GM03348 (cell line): Measurements from ENCODE around the gene LRMDA.
A peak's percentile ranks its signal among the peaks of the same experiment; 100 is the strongest.

Source experiments
- DNase-seq: peaks from one replicate; pipeline ENCODE4 v3.0.0; 2012; ENCODE audit warnings: low spot score

LRMDA gene

DNA sequence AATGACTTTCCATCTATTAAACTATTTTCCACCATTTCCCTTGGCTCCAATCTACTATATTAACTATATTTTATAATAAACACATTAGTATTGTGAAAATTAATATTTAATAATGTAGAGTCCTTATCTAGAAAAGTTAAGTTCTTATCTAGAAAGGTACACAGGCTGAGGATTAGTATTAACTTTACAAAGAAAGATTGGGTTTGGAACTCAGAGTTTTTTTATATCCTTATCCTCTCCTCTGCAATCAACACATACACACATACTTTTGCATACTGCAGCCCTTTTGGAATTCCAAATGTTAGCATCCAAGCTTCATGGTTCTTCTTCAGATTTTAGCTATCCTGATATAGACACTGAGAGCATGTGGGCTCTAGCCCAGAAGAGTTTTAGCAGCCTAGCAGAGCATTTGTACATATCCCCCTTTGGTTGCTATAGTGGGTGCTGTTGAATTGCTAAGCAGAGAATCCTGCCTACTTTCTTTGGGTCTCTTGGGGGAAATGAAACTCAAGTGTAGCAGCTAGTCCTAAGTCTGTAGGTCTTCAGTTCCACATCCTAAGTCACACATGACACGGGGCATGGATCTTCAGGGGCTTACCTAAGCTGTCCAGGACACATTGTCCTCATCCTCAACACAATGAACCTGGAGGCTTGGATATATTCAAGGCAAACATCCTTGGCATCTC is 874.6 kb downstream of the LRMDA start:
- no peak for DNase-seq

DNA sequence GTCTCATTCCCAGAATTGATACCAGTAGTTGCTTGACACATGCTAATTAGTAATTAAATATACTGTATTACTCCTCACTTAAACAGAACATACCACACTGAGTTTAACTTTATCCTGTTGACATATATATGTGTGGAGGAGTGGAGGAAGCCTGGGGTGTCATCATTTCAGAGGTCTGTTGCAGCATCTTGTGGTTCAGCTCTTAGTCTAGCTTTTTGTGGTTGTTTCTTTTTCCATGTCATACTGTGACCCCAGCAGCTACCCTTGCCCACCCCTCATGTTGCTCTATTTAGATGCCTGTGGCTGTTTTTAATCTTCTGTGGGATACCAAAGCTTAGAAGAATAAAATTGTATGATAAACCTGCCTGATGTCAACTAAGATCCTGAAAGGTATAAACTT is 875.4 kb downstream of the LRMDA start:
- peak; percentile 43 for DNase-seq

DNA sequence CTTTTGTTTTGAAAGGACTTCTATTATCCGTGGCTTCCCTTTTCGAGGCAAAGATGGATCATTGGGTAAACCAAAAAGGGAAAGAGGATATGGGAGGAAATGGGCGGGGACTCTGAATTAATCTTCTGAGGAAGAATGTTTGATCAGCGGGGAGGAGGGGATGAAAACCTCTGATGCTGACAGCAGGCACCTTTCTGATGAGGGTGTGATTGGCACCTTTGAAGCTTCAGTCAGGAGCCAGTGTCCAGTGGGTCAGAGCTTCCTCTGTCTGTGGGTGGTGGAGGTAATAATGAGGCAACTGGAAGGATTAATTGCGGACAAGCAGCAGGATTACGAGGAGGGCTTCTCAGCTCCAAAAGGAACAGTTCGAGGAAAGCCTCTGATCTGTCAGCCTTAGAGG is 877.6 kb downstream of the LRMDA start:
- DNase-seq, result no peak

DNA sequence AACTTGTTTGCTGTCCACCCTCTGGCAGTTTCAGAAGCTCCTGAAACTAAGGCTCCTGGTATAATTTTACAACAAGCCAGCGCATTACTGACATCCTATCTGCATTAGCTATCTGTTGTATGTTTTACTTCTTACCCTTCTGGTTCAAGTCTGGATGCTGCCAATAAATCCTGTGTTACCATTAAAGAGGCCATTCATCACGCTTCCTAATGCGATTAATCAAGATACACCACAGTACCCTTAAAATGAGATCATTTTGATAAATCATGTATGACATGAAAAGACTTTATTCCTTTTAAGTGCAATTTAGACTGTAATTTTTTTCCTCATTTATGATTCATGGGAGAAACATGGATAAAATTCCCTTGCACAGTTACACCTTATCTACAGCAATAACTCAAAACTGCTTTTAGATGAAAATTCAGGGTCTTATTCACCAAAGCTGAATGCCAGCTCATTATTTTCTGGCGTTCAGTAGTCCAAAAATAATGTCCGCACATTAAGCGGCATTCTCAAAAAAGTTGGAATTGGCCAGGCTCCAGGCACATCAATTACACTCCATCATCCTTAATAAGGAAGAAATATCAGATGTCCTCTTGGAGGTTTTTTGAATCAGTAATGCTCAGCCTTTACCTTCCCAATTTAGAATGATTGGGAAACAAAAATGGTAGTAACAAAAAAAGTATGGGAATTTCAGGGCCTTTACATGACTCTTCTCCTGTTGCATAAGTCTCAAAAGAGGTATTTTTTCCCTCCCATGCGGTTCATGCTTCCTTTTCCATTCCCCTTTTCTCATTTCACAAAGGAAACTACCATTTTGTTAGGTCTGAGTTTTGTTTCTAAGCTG is 878.5 kb downstream of the LRMDA start:
- peak; percentile 51 for DNase-seq

DNA sequence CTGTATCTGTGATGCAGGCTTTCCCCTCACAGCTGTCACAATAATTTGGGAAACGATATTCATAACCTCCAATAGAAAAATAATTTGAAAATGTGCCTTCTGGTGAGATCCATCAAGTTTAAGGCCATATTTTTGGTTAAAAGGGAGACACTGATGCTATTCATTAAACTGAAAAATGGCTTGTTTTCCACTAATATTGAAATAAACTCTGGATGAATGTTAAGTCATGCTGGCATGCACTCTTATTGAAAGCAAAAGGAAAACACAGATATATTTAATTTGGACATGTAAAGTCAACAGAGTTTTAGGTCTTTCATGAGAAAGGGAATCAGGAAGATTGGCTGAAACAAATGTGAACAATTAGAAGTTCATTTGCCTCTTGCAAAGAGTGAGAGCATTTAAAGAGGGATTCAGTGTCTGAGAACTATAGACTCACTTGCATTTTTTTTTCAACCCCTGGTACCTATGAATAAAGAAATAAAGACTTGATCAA is 879.2 kb downstream of the LRMDA start:
- DNase-seq, result no peak

DNA sequence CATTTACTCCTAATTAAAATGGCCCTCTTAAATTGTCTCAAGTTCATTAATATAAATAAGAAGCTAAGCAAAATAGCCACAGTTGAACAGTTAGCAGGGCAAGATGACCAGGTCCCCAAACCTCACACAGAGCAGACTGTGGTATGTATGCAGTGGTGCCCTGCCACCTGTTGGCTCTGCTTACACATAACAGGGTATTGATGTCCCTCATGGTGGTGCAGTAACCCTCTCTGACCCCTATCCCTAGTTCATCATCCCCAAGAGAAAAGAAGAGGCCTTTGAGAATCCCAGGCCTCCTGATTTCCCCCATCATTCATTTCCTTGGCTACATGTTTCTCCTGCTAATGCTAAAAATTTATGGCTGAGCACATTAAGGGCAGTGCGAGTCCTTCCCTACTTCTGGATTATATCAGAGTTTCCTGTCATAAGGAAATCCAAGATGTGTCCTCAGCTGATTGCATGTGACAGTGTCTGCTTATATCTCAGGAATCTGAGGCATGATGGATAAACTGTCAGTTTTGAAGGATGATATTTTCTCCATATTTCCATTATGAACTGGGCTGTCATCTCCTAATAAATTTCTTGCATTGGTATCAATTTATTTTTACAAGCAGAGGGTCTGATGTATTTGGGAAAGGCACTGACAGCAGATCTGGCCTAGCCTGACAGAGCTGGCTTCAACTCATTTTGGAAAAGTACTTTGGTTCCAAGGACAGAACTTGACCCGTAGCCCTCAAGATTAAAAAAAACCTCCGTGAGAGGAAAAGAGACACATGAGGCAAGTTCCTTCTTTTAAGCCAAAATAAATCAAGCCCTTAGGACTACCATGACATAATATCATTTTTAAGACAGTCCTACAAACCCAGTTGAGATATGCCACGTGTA is 880.6 kb downstream of the LRMDA start:
- peak; percentile 23 for DNase-seq

DNA sequence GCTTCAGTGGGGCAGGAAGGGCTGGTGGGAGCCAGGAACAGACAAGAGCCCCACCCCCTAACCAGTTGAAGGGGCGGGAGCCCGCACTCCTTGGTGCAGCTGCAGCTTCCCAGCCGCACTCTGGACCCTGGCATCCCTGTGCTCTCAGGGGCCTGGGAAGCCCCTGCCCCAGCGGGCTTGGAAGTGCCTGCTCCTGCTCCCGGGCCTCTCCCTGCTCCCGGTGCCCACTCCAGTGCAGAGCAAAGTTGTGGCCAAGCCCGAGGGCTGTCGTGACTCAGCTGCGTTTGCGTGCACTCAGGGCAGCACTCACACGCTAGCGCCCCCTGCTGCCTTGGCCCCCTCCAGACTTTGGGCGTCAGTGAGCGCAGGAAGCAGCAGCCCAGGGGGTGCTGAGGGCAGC is 883.8 kb downstream of the LRMDA start:
- DNase-seq, result no peak

DNA sequence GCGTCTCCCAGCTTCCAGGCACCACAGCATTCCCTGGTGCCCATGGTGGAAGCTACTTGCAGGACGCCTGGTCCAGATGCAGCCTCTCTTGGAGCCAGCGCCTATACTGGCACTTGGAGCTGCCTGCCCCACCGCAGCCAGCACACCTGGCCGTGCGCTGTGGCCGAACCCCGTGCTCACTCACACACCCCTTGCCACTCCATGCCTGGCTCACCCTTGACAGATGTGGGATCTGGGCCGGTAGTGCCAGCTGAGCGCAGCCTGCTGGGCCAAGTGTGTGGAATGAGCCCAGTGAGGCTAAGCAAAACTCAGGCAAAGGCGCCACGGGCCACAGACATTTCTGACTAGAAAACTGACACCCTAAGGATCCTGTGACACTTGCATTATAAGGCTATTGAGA is 884.8 kb downstream of the LRMDA start:
- DNase-seq, result no peak

DNA sequence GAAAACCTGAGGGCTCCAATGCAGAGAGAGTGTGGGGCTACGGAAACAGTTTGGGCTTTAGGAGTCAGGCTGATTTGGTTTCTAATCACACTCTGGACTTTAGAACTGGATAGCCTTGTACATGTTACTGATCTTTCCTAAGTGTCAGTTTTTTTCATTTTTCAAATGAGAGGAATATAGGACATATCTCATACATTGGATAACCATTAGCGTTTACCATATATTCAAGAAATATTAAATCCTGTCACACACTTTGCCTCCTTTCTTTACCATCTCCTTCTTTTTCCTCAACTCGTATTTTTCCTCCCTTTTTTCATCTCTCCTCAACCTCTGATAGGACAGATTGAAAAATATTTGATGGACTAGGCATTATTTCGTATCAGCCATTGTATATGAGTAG is 885.7 kb downstream of the LRMDA start:
- DNase-seq, result no peak

DNA sequence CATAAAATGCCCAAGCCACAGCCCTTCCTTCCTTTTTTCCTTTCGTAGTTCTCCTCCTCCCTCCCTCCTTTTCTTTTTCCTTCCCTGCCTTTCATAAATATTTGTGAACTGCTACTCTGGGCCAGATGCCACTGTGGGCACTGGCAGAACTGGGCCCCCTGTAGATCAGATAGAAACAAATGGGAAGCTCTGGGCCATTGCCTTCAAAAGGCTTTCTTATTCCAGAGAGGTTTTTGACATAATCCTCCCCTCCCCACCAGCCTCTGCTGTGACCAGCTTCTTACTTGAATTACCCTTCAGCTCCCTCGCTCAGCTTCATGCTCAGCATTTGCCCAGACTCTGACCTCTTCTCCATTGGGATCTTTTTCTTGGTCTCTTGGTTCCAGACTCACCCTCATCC is 886.8 kb downstream of the LRMDA start:
- DNase-seq, result no peak

DNA sequence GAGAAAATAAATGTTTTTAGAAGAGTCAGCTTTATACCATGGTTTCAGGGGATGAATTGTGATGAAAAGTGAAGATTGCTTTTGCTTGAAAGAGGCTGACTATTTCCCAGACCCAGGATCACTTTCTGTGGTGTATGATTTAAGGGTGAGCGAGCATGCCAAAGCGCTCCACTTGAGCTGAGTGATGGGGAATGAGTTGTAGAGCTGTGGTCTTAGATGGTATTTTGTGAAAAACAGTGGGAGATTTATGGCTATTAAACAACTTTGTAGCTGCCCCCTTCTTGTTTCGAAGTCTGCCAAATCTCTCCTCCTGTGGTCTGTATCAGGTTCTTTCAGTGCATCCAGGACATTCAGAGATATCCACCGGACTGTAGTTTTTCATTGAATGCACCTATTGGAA is 888.2 kb downstream of the LRMDA start:
- DNase-seq, result no peak

DNA sequence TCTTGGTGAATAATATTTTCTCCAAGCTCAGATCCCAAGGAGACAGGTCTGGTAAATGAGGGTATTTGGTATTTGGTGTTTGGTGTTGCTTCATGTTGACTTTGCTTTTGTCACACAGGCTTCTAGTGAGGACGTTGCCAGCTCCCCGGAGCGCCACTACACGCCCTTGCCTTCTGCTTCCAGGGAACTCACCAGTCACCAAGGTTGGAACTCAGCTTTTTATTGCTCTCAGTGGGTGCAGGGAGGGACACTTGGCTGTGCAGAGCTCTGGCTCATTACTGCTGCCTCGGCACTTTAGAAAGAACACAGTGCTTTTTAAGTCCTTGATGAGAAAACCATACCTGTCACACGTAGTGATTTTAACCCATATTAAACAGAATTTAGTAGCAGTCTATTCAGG is 892.9 kb downstream of the LRMDA start:
- peak; percentile 23 for DNase-seq

DNA sequence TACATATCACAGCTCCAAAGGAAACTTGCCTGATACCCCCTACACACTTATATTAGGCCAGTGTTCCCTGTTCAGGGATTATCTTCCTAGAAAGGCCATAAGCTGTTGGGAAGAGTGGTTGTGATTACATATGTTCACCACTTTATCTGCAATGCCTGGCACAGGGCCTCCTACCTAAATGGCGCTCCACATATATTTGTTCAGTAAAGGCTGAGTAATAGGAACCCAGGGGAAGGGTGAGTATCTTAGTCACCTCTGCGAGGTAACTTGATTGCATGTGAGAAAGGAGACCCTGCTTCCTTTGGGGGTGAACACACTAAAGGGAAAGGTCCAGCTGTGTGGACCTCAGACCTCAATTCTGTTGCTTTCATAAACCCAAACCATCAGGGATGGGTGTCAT is 896.0 kb downstream of the LRMDA start:
- no peak for DNase-seq

DNA sequence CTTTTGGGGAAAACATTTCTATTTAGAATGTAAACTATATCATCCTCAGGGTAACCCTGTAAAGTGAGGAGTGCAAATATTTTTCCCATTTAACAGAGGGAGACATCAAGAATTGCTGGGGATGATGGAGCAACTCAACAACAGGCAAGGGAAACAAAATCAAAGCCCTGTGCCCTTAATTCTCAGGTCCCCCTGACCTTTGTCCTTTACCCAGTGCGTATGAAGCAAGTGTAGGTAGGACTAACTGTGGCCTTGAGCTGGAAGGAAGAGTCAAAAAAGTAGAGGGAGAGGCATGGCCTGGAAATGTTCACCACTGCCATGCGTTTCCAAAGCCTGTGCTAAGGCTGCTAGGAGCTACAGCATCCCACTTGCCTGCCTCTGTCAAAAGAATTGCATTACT is 896.9 kb downstream of the LRMDA start:
- DNase-seq, result no peak

DNA sequence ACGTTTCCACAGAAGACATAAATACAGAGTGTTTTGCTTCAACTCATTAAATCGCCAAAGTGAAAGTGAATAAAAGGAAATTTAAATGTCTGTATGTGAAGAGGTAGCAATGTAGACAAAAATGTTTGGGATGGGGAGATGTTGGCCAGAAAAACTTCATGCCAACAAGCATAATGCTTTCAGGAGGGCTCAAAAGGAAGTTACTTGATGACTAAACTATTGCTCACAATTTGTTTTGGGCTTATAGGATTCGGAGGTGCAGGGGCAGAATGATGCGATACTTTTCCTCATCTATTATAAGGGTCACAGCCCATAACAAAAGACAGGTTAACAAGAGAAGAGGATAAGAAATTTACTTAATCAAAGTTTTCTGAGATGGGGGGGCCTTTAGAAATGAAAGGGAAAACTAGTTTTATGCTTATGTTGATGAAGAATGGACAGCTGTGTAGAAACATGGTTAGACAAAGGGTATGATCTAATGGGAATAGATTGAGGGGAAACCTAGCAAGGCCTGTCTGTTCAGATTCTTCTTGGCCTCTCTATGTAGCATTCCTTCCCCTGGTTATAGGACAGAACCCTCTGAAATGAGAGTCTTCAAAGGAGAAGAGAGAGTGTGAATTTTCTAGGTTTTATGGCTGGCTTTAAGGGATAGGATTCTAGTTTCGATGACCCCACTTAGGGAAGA is 898.6 kb downstream of the LRMDA start:
- peak; percentile 42 for DNase-seq

DNA sequence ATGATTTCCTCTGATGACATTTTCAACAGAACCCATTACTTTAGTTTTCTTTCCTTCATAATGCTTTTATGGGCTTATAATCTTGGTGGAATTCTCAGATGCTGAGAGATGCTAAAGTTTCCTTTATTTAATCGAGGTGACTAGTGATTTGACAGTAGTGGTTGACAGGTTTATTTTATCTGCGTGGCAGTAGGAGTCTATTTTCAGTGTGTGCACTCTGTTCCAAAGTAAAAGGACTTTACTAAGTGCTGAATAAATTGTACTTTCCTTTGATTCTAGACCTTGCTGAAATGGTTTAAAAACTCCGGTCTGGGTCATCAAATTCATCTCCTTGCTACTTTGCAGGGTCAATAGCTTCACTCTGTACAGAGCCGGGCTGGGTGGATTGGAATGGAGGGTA is 900.3 kb downstream of the LRMDA start:
- no peak for DNase-seq

DNA sequence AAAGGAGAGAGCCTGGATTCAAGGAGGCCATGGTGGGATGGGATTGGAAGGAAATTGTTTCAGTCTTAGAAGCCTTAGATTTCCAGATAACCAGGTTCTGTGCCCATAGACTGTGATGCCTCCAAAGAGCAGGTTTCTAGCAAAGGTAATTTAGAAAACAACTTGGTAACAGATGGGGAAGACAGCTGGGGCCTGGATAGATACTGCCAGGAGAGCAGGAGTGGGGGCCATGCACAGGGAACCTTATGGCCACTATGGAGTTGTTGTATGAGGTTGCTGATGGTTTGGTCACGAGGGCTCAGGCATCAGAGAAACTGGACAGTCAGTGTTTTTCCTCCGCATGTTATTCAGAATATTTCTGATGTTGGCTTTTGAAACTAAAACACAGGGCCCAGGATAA is 901.9 kb downstream of the LRMDA start:
- DNase-seq, result no peak

DNA sequence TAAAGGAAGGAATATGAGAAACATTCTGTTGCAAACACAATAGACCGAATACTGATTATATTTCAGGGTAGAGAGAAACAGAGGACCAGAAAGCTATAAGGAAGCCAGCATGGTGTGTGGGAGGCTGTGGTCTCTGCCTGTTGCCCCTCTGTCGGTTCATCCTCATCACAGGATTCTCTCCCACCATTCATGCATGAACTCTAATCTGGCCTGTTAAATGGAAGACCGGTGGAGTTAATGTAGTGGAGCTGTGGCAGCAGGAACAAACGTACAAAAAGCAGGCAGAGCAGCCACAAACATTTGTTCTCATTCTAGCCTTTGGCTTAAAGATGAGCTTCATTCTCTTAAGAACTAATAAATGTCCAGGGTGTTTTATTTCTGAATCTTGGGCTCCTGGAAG is 902.4 kb downstream of the LRMDA start:
- DNase-seq, result no peak

DNA sequence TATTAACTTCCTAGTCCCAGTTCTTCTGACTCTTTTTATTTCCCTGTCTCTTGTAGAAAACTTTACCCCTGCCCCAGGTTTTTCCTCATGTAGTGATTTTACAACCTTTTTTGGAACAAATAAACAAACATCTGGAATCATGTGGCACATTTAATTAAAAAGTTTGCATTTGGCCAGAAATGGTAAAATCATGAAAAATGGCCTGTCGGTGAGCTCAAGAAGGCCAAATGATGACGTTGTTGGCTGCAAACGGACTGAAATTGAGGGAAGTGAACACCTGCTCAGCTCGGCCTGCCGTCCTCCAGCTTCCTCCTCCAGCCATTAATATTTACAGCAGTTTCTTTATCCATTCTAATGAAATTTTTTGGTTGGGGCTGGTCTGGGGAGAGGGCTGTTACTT is 902.8 kb downstream of the LRMDA start:
- no peak for DNase-seq

DNA sequence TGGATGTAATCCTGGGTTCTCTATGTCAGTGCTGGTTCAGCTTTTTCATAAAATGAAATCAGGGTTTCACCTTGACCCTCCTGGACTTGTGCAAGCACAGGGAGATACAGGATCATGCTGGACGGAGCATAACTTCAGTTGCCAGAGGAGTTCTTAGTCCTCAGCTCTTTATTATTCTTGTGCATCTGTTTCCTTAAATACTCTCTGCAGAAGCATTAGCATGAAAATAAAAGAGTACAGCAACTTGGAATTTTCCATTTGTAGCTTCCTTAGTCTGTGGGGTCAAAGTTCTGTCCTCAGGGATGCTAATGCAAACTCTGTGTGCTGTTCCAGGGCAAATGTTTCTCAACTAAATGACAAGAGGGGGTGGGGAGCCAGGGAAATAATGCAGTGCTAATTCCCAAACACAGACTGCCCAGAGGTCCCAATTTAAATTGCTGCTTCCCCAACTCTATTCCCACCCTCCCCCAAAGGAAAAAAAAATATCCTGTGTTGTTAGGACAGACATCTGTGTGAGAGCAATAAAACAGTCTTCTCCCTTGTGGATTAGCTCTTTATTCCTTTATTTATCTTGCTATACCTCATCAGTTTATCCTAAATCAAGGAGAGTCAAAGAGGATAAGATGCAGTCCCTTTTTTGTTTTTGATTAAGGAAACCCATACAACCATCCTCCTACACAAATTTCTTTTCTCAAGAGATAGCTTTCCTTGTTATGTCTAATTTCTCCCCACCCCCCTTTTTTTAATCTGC is 905.0 kb downstream of the LRMDA start:
- no peak for DNase-seq

DNA sequence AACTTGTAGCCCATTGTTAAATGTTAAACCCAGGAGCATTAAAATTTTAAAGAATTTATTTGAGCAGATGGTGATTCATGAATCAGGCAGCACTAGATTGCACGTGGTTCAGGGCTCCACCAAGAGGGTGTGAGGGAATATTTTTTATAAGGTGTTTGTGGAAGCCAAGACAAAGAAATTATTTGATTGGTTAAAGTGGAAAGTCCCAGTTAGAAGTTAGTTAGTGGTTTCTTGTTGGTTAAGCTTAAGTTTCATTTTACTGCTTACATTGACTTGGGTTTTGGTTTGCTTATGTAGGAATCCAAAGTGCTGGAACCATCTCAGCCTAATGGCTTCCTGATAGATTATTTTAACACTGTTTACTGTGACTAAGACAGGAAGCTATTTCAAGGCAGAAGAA is 906.2 kb downstream of the LRMDA start:
- DNase-seq, result peak; percentile 21
